Omental fat pad (tissue), 4 donors: ENCODE data around the gene CBX3. TPM values are rescaled to one million over a fixed set of nuclear protein-coding genes. Genes with fewer than 3 reads are reported as not detected.

Source experiments
- ATAC-seq: fragments of 150-250 bp; one replicate; pipeline ENCODE4 v1.9.1; 2016; ENCODE audit warnings: mild to moderate bottlenecking, moderate library complexity; ENCODE audit not compliant: low FRiP score
- DNase-seq: peaks from one replicate; pipeline ENCODE4 v3.0.0-alpha.2; 2019; ENCODE audit warnings: low spot score
- CTCF ChIP-seq, 3 donors: fragments of 450-650 bp; IDR thresholded peaks; one replicate each; pipeline ENCODE4 v1.5.1; 2016 to 2017; ENCODE audit warnings: antibody characterized with exemption in 3 of 3, mild to moderate bottlenecking in 3 of 3, moderate library complexity in 2 of 3
- total RNA-seq, 4 donors: library from RNA; depleted of rRNA; stranded (reverse); fragments of >200 nt; gene quantifications; one replicate each; pipeline ENCODE4 v1.1.0, GENCODE V29; 2016

CBX3 gene
- total RNA-seq, 4 donors from 2014 or later, result 60.1 to 111 (median 87.4) TPM

- DNase-seq, result no peak
- peak; percentile 8 for ATAC-seq
- no peak for TF ChIP-seq CTCF (IDR thresholded peaks at IDR 0.05)
Observed at GRCh38 chr7:26202019-26202990, 760 bp downstream of the CBX3 start.

- ATAC-seq (no peak), DNase-seq (no peak)
- TF ChIP-seq CTCF (IDR thresholded peaks at IDR 0.05), result no peak
Observed at GRCh38 chr7:26203016-26203415, 1.5 kb downstream of the CBX3 start.

- no peak for TF ChIP-seq CTCF (IDR thresholded peaks at IDR 0.05)
Observed at GRCh38 chr7:26208040-26208439, 6.5 kb downstream of the CBX3 start.

GRCh38 chr7:26212921-26213718 is 11.6 kb downstream of the CBX3 start:
- no peak for ATAC-seq
- TF ChIP-seq CTCF (IDR thresholded peaks at IDR 0.05), result no peak

More at GRCh38 chr7:26208040-26208439, 6.5 kb downstream of the CBX3 start:
- DNase-seq (no peak), ATAC-seq (no peak)

GRCh38 chr7:26213807-26214515 is 12.4 kb downstream of the CBX3 start:
- ATAC-seq (no peak), DNase-seq (no peak)
- TF ChIP-seq CTCF (IDR thresholded peaks at IDR 0.05), result no peak

More at GRCh38 chr7:26212921-26213718, 11.6 kb downstream of the CBX3 start:
- DNase-seq, result no peak

- DNase-seq (no peak), ATAC-seq (no peak)
Observed at GRCh38 chr7:26216049-26216448, 14.5 kb downstream of the CBX3 start.

More at GRCh38 chr7:26216049-26216448, 14.5 kb downstream of the CBX3 start:
- TF ChIP-seq CTCF (IDR thresholded peaks at IDR 0.05), result no peak
